T-helper 1 cell treated with Interleukin-12 subunit alpha and Interleukin-12 subunit beta and Interleukin-4 antibody, amounts not matched to agents 30 μg/mL and 1 μg/mL, for 36 hours (primary cell): ENCODE data around the gene RGS6.

Experiments used
- H3K27ac Mint-ChIP-seq: one replicate; pipeline ENCODE4 v1.8.0; 2021; ENCODE audit warnings: mild to moderate bottlenecking, mixed read lengths
- H3K27me3 Mint-ChIP-seq: one replicate; pipeline ENCODE4 v1.8.0; 2021; ENCODE audit warnings: low read depth, mixed read lengths
- H3K36me3 Mint-ChIP-seq: one replicate; pipeline ENCODE4 v1.8.0; 2021; ENCODE audit warnings: low read depth, mixed read lengths
- H3K4me1 Mint-ChIP-seq: one replicate; pipeline ENCODE4 v1.8.0; 2021; ENCODE audit warnings: low read depth, mixed read lengths
- H3K4me3 Mint-ChIP-seq: one replicate; pipeline ENCODE4 v1.8.0; 2021; ENCODE audit warnings: mild to moderate bottlenecking, moderate library complexity, mixed read lengths
- H3K9me3 Mint-ChIP-seq: one replicate; pipeline ENCODE4 v1.8.0; 2021; ENCODE audit warnings: mixed read lengths

The RGS6 gene

DNA sequence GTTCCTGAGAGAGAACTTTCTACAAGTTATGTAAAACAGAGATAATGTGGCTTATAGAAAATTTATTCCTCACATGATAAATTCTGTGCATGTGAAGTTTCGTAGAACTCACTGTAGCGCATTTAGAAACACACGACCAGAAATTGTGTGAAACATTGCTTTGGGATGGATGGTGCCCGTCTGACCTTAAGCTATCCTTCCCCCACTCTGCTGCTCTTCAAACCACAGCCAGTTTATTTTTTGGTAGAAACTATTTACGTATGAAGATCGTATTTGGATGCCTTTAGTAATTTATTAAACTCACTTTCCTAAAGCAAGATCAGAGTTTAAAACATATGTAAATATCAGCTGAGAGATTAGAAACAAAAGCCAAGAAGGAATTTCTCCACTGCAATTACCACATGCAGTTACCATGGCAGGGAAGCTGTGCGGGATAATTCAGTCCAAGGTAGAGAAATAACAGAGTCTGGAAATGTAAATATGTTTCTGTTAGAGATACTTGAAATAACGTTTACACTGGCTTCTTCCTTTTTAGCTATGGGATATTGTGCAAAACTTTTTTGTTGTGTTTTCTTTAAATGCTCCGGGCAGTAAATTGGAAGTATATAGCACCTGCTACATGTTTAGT lies 382.7 kb downstream of the RGS6 start:
- H3K9me3 Mint-ChIP-seq, result peaks cover 11% of the 10 kb centered on the region
- peaks cover 7% of the 10 kb centered on the region for H3K36me3 Mint-ChIP-seq
- no peak overlapping the region for H3K27ac Mint-ChIP-seq
- no peak overlapping the region for H3K4me3 Mint-ChIP-seq
- peaks cover 24% of the 10 kb centered on the region for H3K27me3 Mint-ChIP-seq
- peaks cover 13% of the 10 kb centered on the region for H3K4me1 Mint-ChIP-seq

DNA sequence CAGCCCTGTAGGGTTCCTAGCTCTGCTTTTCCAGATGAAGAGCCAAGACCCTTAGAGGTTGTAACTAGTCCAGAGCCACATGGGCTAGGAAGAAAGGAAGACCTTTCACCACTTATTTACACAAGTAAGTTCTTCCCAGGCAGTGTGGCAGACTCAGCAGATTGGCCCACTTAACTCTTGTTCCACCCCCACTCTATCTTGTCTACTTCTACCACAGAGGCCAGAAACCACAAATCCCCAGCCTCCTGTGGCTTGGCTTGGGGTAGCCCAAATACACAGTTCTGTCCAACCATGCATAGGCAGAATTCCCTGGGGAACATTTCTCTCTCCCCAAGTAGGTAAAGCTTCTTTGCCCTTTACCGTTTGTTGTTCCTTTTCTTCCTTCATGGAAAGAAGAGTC lies 383.5 kb downstream of the RGS6 start:
- H3K4me1 Mint-ChIP-seq, result peaks cover 13% of the 10 kb centered on the region
- H3K27me3 Mint-ChIP-seq, result peaks cover 24% of the 10 kb centered on the region

DNA sequence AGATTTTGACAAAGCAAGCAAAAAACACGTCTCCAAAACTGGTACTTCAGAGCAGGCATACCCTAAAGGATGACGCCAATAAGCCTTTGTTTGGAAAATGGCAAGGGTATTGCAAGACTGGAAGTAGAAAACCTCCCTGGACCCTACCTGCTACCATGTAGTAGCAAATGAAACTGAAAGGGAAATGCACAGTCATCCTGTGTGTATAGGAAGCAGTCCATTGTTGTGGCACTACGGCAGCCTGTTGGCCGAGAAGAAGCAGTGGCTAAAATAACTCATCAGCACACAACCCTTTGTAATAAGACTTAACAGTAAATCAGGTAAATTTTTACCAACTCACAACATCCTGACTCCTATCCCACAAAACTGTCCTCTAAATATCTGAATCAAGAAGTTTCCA lies 386.4 kb downstream of the RGS6 start:
- H3K4me1 Mint-ChIP-seq, result peaks cover 10% of the 10 kb centered on the region
- H3K9me3 Mint-ChIP-seq, result peaks cover 11% of the 10 kb centered on the region
- H3K27me3 Mint-ChIP-seq, result peaks cover 20% of the 10 kb centered on the region
- H3K36me3 Mint-ChIP-seq, result peaks cover 7% of the 10 kb centered on the region
- H3K27ac Mint-ChIP-seq, result no peak overlapping the region
- no peak overlapping the region for H3K4me3 Mint-ChIP-seq

More for the DNA sequence above, 383.5 kb downstream of the RGS6 start:
- Mint-ChIP-seq H3K9me3 (peaks cover 11% of the 10 kb centered on the region), H3K4me3 (no peak overlapping the region), H3K36me3 (peaks cover 7% of the 10 kb centered on the region), H3K27ac (no peak overlapping the region)

GRCh38 chr14:72332046-72332445 lies 399.8 kb downstream of the RGS6 start:
- no peaks in the 10 kb centered on the region for H3K4me1 Mint-ChIP-seq
- H3K27ac Mint-ChIP-seq, result no peak overlapping the region
- H3K4me3 Mint-ChIP-seq, result no peak overlapping the region
- H3K27me3 Mint-ChIP-seq, result peaks cover 24% of the 10 kb centered on the region
- H3K36me3 Mint-ChIP-seq, result no peaks in the 10 kb centered on the region
- peaks cover 4% of the 10 kb centered on the region for H3K9me3 Mint-ChIP-seq

DNA sequence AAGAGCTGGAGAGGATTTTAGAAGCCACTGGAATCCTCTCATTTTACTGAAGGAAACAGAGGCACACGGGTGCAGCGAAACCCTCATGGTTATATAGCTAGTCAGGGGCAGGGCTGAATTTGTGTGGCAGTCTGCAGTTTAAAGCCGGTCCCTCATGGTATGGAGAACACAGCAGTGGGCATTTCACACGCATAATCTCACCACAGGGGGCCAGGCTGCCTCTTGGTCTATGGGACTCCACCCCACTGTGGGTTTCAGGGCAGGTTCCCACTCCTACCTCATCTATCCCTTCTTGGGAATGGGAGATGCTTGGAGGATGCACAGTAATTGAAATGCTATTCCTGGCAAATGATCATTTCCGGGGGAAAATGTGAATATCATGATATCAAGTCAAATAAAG lies 400.6 kb downstream of the RGS6 start:
- H3K4me1 Mint-ChIP-seq, result no peaks in the 10 kb centered on the region
- H3K27me3 Mint-ChIP-seq, result peaks cover 24% of the 10 kb centered on the region
- H3K4me3 Mint-ChIP-seq, result no peak overlapping the region
- no peak overlapping the region for H3K27ac Mint-ChIP-seq
- H3K9me3 Mint-ChIP-seq, result peaks cover 4% of the 10 kb centered on the region
- H3K36me3 Mint-ChIP-seq, result no peaks in the 10 kb centered on the region

DNA sequence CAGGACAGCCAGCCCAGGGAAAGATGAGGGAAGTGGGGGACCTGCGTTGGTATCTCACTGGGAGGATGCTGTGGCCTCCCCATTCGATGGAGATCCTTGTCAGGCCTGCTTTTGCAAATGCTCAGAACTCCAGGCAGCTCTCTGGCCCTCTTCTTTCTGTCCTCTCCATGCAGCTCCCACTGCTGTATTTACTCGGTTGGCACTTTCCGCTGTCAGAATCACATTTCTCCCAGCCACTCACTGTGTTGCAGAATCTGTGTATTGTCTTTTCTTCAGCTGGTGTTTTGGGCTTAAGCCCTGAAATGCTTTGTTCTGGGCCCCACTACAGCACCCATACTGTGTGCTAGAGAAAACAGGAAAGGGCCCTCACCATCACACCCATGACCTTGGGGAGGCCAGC lies 401.1 kb downstream of the RGS6 start:
- peaks cover 20% of the 10 kb centered on the region for H3K27me3 Mint-ChIP-seq
- no peaks in the 10 kb centered on the region for H3K36me3 Mint-ChIP-seq
- H3K4me3 Mint-ChIP-seq, result no peak overlapping the region
- no peaks in the 10 kb centered on the region for H3K4me1 Mint-ChIP-seq
- H3K9me3 Mint-ChIP-seq, result peaks cover under 1% of the 10 kb centered on the region
- no peak overlapping the region for H3K27ac Mint-ChIP-seq

- Mint-ChIP-seq H3K4me1 (peaks cover 2% of the 10 kb centered on the region), H3K9me3 (peaks cover 6% of the 10 kb centered on the region), H3K36me3 (no peaks in the 10 kb centered on the region), H3K4me3 (no peak overlapping the region), H3K27ac (no peak overlapping the region), H3K27me3 (peaks cover 23% of the 10 kb centered on the region)
Measured at GRCh38 chr14:72336311-72336980, 404.2 kb downstream of the RGS6 start.

DNA sequence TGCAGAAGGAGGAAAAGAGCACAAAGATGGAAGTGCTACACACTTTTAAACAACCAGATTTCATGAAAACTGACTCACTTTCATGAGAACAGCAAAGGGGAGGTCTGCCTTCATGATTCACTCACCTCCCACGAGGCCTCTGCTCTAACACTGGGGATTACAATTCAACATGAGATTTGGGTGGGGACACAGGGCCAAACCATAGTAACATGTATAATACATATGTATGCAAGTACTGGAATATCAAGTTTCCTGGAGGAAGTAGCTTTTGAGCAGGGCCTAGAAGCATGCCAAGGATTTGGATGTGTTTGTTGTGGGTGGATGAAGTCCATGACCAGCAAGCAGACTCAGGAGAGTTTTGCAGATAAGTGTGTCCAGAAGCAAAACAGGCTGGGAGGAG lies 409.0 kb downstream of the RGS6 start:
- Mint-ChIP-seq H3K4me1 (peaks cover 2% of the 10 kb centered on the region), H3K36me3 (no peaks in the 10 kb centered on the region), H3K27ac (no peak overlapping the region), H3K9me3 (peaks cover 6% of the 10 kb centered on the region), H3K27me3 (peaks cover 6% of the 10 kb centered on the region), H3K4me3 (no peak overlapping the region)

- H3K9me3 Mint-ChIP-seq, result peaks cover 6% of the 10 kb centered on the region
Measured at GRCh38 chr14:72341686-72342085, 409.5 kb downstream of the RGS6 start.

GRCh38 chr14:72347118-72347517 lies 414.9 kb downstream of the RGS6 start:
- H3K9me3 Mint-ChIP-seq, result no peaks in the 10 kb centered on the region
- H3K4me3 Mint-ChIP-seq, result no peak overlapping the region
- no peak overlapping the region for H3K27ac Mint-ChIP-seq
- H3K4me1 Mint-ChIP-seq, result no peaks in the 10 kb centered on the region
- H3K36me3 Mint-ChIP-seq, result no peaks in the 10 kb centered on the region
- peaks cover 28% of the 10 kb centered on the region for H3K27me3 Mint-ChIP-seq

More at GRCh38 chr14:72341686-72342085, 409.5 kb downstream of the RGS6 start:
- Mint-ChIP-seq H3K4me3 (no peak overlapping the region), H3K36me3 (no peaks in the 10 kb centered on the region), H3K4me1 (peaks cover 2% of the 10 kb centered on the region), H3K27ac (no peak overlapping the region), H3K27me3 (peaks cover 5% of the 10 kb centered on the region)

DNA sequence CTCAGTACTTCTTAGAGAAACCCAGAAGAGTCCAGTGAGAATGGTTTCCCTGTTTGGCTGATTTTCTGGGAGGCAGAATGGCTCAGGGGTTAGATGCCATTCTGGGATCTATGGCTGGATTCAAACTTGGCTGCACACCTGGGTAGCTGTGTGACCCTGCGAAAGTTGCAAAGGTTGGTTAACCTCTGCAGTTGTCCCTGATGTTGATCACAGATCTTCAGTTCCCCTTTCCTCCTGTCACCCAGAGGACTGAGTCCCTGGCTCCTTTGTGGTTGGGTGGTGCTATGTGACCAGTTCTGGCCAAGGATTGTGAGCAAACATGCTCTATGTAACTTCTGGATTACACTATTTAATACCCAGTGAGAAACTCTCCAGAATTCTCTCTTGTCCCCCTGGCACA lies 418.0 kb downstream of the RGS6 start:
- Mint-ChIP-seq H3K36me3 (no peaks in the 10 kb centered on the region), H3K9me3 (no peaks in the 10 kb centered on the region), H3K4me1 (no peaks in the 10 kb centered on the region), H3K27ac (no peak overlapping the region), H3K27me3 (peaks cover 29% of the 10 kb centered on the region), H3K4me3 (no peak overlapping the region)

DNA sequence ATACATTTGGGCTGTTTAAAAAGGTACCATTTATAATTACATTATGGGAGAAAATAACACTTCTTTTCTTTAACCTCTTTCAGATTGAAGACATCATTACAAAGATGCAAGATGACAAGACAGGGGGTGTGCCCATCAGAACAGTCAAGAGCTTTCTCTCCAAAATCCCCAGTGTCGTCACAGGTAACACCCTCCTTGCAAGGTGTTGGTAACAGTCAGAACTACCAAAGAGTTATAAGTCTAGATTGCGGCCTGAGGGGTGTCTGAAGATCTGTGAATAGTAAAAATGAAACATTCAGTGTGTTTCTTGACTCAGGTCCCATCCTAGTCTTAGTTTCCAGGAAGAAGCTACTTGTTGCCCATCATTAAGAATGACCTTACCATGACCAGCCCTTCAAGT lies 419.8 kb downstream of the RGS6 start:
- H3K9me3 Mint-ChIP-seq, result no peaks in the 10 kb centered on the region
- no peaks in the 10 kb centered on the region for H3K36me3 Mint-ChIP-seq
- no peak overlapping the region for H3K27ac Mint-ChIP-seq
- H3K4me1 Mint-ChIP-seq, result no peaks in the 10 kb centered on the region
- no peak overlapping the region for H3K4me3 Mint-ChIP-seq
- H3K27me3 Mint-ChIP-seq, result peaks cover 31% of the 10 kb centered on the region

GRCh38 chr14:72366619-72367018 lies 434.4 kb downstream of the RGS6 start:
- no peaks in the 10 kb centered on the region for H3K36me3 Mint-ChIP-seq
- H3K4me1 Mint-ChIP-seq, result no peaks in the 10 kb centered on the region
- no peak overlapping the region for H3K4me3 Mint-ChIP-seq
- peaks cover 16% of the 10 kb centered on the region for H3K27me3 Mint-ChIP-seq
- no peak overlapping the region for H3K27ac Mint-ChIP-seq
- H3K9me3 Mint-ChIP-seq, result no peaks in the 10 kb centered on the region

DNA sequence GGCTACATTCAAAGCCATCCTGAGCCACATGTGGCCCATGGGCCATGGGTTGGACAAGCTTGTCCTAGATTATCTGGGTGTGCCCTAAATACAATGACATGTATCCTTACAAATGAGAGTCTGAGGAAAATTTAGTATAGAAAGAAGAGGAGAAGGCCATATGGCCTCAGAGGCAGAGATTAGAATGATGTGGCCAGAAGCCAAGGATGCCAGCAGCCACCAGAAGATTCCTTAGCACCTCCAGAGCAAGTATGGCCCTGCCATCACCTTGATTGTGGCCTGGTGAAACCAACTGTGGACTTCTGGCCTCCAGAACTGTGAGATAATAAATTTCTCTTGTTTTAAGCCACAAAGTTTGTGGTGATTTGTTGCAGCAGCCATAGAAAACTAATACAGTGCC lies 436.9 kb downstream of the RGS6 start:
- Mint-ChIP-seq H3K4me3 (no peak overlapping the region), H3K9me3 (no peaks in the 10 kb centered on the region), H3K4me1 (no peaks in the 10 kb centered on the region), H3K36me3 (no peaks in the 10 kb centered on the region), H3K27me3 (peaks cover 21% of the 10 kb centered on the region), H3K27ac (no peak overlapping the region)

GRCh38 chr14:72377016-72377415 lies 444.8 kb downstream of the RGS6 start:
- Mint-ChIP-seq H3K27ac (no peak overlapping the region), H3K36me3 (peaks cover 2% of the 10 kb centered on the region)

More at GRCh38 chr14:72377016-72377415, 444.8 kb downstream of the RGS6 start:
- peaks cover 27% of the 10 kb centered on the region for H3K9me3 Mint-ChIP-seq
- peaks cover 11% of the 10 kb centered on the region for H3K4me1 Mint-ChIP-seq
- peaks cover 43% of the 10 kb centered on the region for H3K27me3 Mint-ChIP-seq
- no peak overlapping the region for H3K4me3 Mint-ChIP-seq
